ENCODE results near the gene CD40.

The CD40 gene

GRCh38 chr20:46121184-46121930 lies 3.2 kb downstream of the CD40 start:
- Histone ChIP-seq H3K23ac (ENCODE audit: low read length) (no peak overlapping the region), H4K8ac (ENCODE audit: low read depth, low read length) (no peak overlapping the region), H3K79me2 (ENCODE audit: control insufficient read depth, insufficient read depth, low read length) (no peaks in the 10 kb centered on the region), H3K18ac (ENCODE audit: low read length) (no peak overlapping the region), H2BK15ac (replicated peaks; ENCODE audit: low read depth) (no peak overlapping the region), H3K36me3 (ENCODE audit: control insufficient read depth, insufficient read depth, low read length) (no peaks in the 10 kb centered on the region), H3K27me3 (ENCODE audit: insufficient read depth, low read length, poor library complexity) (no peaks in the 10 kb centered on the region), H3K4ac (ENCODE audit: low read depth, low read length) (no peak overlapping the region), H3K4me3 (ENCODE audit: low read length) (no peak overlapping the region), H4K5ac (ENCODE audit: low read length) (no peak overlapping the region), H3K4me1 (ENCODE audit: control insufficient read depth, low read depth, low read length) (peaks cover 2% of the 10 kb centered on the region), H2AK5ac (ENCODE audit: low read length) (no peak overlapping the region), H3K27ac (ENCODE audit: low read depth, low read length) (no peak overlapping the region), H3K79me1 (ENCODE audit: low read length) (peaks cover 3% of the 10 kb centered on the region), H3K4me2 (ENCODE audit: low read length) (no peak overlapping the region), H3K56ac (ENCODE audit: low read length) (no peak overlapping the region), H2BK5ac (ENCODE audit: low read length) (no peak overlapping the region), H2BK120ac (ENCODE audit: low read depth, low read length) (no peak overlapping the region), H3K9ac (ENCODE audit: low read length) (no peak overlapping the region)
- WGBS (ENCODE audit: extremely low coverage, insufficient coverage, low lambda C conversion rate), result no CpG with 5 or more reads among the region's 2 CpGs
- DNase-seq, result no peak

DNA sequence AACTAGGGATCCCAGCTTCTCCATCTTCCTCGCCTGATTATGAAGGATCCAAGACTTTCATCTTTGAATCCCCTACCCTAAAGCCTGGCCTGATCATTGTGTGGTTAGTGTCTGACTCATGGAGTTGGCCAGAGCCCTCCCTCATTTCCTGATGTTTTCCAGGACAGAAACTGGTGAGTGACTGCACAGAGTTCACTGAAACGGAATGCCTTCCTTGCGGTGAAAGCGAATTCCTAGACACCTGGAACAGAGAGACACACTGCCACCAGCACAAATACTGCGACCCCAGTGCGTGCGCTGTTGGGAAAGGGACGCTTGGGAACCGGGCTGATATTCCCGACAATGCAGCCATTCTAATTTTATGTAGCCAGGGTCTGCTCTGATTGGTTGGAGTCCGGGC lies 4.0 kb downstream of the CD40 start:
- H3K4me3 ChIP-seq (ENCODE audit: low read length), result no peak overlapping the region
- H2BK120ac ChIP-seq (ENCODE audit: low read depth, low read length), result no peak overlapping the region
- no peak overlapping the region for H2BK5ac ChIP-seq (ENCODE audit: low read length)
- no peak for DNase-seq
- no peak overlapping the region for H3K23ac ChIP-seq (ENCODE audit: low read length)
- no peak overlapping the region for H4K5ac ChIP-seq (ENCODE audit: low read length)
- H3K4ac ChIP-seq (ENCODE audit: low read depth, low read length), result no peak overlapping the region
- H3K36me3 ChIP-seq (ENCODE audit: control insufficient read depth, insufficient read depth, low read length), result no peaks in the 10 kb centered on the region
- no peak overlapping the region for H4K8ac ChIP-seq (ENCODE audit: low read depth, low read length)
- H3K79me1 ChIP-seq (ENCODE audit: low read length), result peaks cover 3% of the 10 kb centered on the region
- H3K9ac ChIP-seq (ENCODE audit: low read length), result no peak overlapping the region
- no peak overlapping the region for H3K18ac ChIP-seq (ENCODE audit: low read length)
- H2AK5ac ChIP-seq (ENCODE audit: low read length), result no peak overlapping the region
- H3K4me2 ChIP-seq (ENCODE audit: low read length), result no peak overlapping the region
- no peak overlapping the region for H2BK15ac ChIP-seq (replicated peaks; ENCODE audit: low read depth)
- H3K79me2 ChIP-seq (ENCODE audit: control insufficient read depth, insufficient read depth, low read length), result no peaks in the 10 kb centered on the region
- no peaks in the 10 kb centered on the region for H3K27me3 ChIP-seq (ENCODE audit: insufficient read depth, low read length, poor library complexity)
- H3K4me1 ChIP-seq (ENCODE audit: control insufficient read depth, low read depth, low read length), result peaks cover 2% of the 10 kb centered on the region
- no peak overlapping the region for H3K56ac ChIP-seq (ENCODE audit: low read length)
- no CpG with 5 or more reads among the region's 11 CpGs for whole genome bisulfite sequencing (ENCODE audit: extremely low coverage, insufficient coverage, low lambda C conversion rate)
- no peak overlapping the region for H3K27ac ChIP-seq (ENCODE audit: low read depth, low read length)

DNA sequence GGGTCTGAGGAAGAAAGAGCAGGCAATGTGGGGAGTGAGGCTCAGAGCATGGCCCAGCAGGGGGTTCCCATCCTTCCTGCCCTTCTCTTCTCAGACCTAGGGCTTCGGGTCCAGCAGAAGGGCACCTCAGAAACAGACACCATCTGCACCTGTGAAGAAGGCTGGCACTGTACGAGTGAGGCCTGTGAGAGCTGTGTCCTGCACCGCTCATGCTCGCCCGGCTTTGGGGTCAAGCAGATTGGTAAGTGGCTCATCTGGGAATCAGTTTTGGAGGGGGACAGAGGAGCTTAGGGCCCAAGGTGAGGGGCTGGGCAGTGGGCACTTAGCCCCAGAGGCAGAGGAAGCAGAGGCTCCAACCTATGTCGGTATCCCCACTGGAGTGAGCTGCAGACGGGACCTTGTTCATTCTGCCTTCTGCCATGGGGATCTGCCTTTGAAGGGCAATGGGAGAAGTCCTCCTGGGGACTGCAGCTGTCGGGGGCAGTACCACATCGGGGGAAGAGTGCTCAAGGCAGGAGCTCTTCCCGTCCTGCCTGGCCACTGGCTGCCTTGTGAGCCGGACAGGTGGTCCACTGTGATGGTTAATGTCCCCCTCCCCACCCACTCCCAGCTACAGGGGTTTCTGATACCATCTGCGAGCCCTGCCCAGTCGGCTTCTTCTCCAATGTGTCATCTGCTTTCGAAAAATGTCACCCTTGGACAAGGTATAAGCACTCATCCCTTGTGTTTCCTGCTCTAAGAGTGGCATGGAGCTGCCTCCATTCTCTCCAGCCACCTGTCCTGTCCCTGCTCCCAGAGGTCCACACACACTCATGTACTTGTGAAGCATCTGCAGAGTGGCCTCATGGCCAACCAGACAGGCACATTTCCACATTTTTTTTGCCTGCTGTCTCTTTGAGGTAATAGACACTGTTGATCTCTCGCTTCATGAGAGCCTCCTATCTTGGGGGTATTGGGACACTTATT lies 4.7 kb downstream of the CD40 start:
- Histone ChIP-seq H2BK120ac (ENCODE audit: low read depth, low read length) (no peak overlapping the region), H2BK5ac (ENCODE audit: low read length) (no peak overlapping the region), H3K79me1 (ENCODE audit: low read length) (peaks cover 3% of the 10 kb centered on the region), H3K56ac (ENCODE audit: low read length) (no peak overlapping the region), H3K79me2 (ENCODE audit: control insufficient read depth, insufficient read depth, low read length) (no peaks in the 10 kb centered on the region), H3K36me3 (ENCODE audit: control insufficient read depth, insufficient read depth, low read length) (no peaks in the 10 kb centered on the region), H3K4me2 (ENCODE audit: low read length) (no peak overlapping the region), H3K4ac (ENCODE audit: low read depth, low read length) (no peak overlapping the region), H3K4me1 (ENCODE audit: control insufficient read depth, low read depth, low read length) (peaks cover 2% of the 10 kb centered on the region), H3K27ac (ENCODE audit: low read depth, low read length) (no peak overlapping the region), H3K23ac (ENCODE audit: low read length) (no peak overlapping the region), H4K5ac (ENCODE audit: low read length) (no peak overlapping the region), H3K27me3 (ENCODE audit: insufficient read depth, low read length, poor library complexity) (no peaks in the 10 kb centered on the region), H2BK15ac (replicated peaks; ENCODE audit: low read depth) (no peak overlapping the region), H3K18ac (ENCODE audit: low read length) (no peak overlapping the region), H3K4me3 (ENCODE audit: low read length) (no peak overlapping the region), H3K9ac (ENCODE audit: low read length) (no peak overlapping the region), H4K8ac (ENCODE audit: low read depth, low read length) (no peak overlapping the region), H2AK5ac (ENCODE audit: low read length) (no peak overlapping the region)
- no CpG with 5 or more reads among the region's 15 CpGs for WGBS (ENCODE audit: extremely low coverage, insufficient coverage, low lambda C conversion rate)
- DNase-seq, result no peak

GRCh38 chr20:46123482-46124245 lies 5.5 kb downstream of the CD40 start:
- Histone ChIP-seq H3K9ac (ENCODE audit: low read length) (no peak overlapping the region), H3K4me2 (ENCODE audit: low read length) (no peak overlapping the region), H3K36me3 (ENCODE audit: control insufficient read depth, insufficient read depth, low read length) (no peaks in the 10 kb centered on the region), H3K79me1 (ENCODE audit: low read length) (peaks cover 3% of the 10 kb centered on the region), H3K18ac (ENCODE audit: low read length) (no peak overlapping the region), H3K79me2 (ENCODE audit: control insufficient read depth, insufficient read depth, low read length) (no peaks in the 10 kb centered on the region), H3K4me1 (ENCODE audit: control insufficient read depth, low read depth, low read length) (peaks cover 2% of the 10 kb centered on the region), H2BK120ac (ENCODE audit: low read depth, low read length) (no peak overlapping the region), H3K4ac (ENCODE audit: low read depth, low read length) (no peak overlapping the region), H3K56ac (ENCODE audit: low read length) (no peak overlapping the region), H4K8ac (ENCODE audit: low read depth, low read length) (no peak overlapping the region), H2BK15ac (replicated peaks; ENCODE audit: low read depth) (no peak overlapping the region), H2BK5ac (ENCODE audit: low read length) (no peak overlapping the region), H3K27ac (ENCODE audit: low read depth, low read length) (no peak overlapping the region), H3K23ac (ENCODE audit: low read length) (no peak overlapping the region), H3K4me3 (ENCODE audit: low read length) (no peak overlapping the region), H2AK5ac (ENCODE audit: low read length) (no peak overlapping the region), H3K27me3 (ENCODE audit: insufficient read depth, low read length, poor library complexity) (no peaks in the 10 kb centered on the region), H4K5ac (ENCODE audit: low read length) (no peak overlapping the region)
- DNase-seq, result no peak
- no CpG with 5 or more reads among the region's 11 CpGs for WGBS (ENCODE audit: extremely low coverage, insufficient coverage, low lambda C conversion rate)

- no peak overlapping the region for H2AK5ac ChIP-seq (ENCODE audit: low read length)
- H3K18ac ChIP-seq (ENCODE audit: low read length), result no peak overlapping the region
- no peaks in the 10 kb centered on the region for H3K79me2 ChIP-seq (ENCODE audit: control insufficient read depth, insufficient read depth, low read length)
- H2BK5ac ChIP-seq (ENCODE audit: low read length), result no peak overlapping the region
- no peak overlapping the region for H3K56ac ChIP-seq (ENCODE audit: low read length)
- H4K8ac ChIP-seq (ENCODE audit: low read depth, low read length), result no peak overlapping the region
- no peak overlapping the region for H3K9ac ChIP-seq (ENCODE audit: low read length)
- no peak overlapping the region for H3K23ac ChIP-seq (ENCODE audit: low read length)
- H3K27ac ChIP-seq (ENCODE audit: low read depth, low read length), result no peak overlapping the region
- H3K36me3 ChIP-seq (ENCODE audit: control insufficient read depth, insufficient read depth, low read length), result no peaks in the 10 kb centered on the region
- no peak overlapping the region for H4K5ac ChIP-seq (ENCODE audit: low read length)
- H3K4me2 ChIP-seq (ENCODE audit: low read length), result no peak overlapping the region
- H3K27me3 ChIP-seq (ENCODE audit: insufficient read depth, low read length, poor library complexity), result no peaks in the 10 kb centered on the region
- H3K4ac ChIP-seq (ENCODE audit: low read depth, low read length), result no peak overlapping the region
- no peak overlapping the region for H3K4me3 ChIP-seq (ENCODE audit: low read length)
- H2BK15ac ChIP-seq (replicated peaks; ENCODE audit: low read depth), result no peak overlapping the region
- H3K4me1 ChIP-seq (ENCODE audit: control insufficient read depth, low read depth, low read length), result no peaks in the 10 kb centered on the region
- no CpG with 5 or more reads among the region's 5 CpGs for WGBS (ENCODE audit: extremely low coverage, insufficient coverage, low lambda C conversion rate)
- no peak overlapping the region for H2BK120ac ChIP-seq (ENCODE audit: low read depth, low read length)
- DNase-seq, result no peak
- H3K79me1 ChIP-seq (ENCODE audit: low read length), result no peaks in the 10 kb centered on the region
Measured at GRCh38 chr20:46126440-46127056, 8.4 kb downstream of the CD40 start.

Measured in mesendoderm (in vitro differentiated cells).